GM08714 (cell line): ENCODE measurements around the gene BRD8.

Experiments used
- H3K4me3 ChIP-seq: fragments of 200-500 bp; sonication (Bioruptor generic); 2 replicates; pipeline ENCODE4 v1.5.1; 2014; ENCODE audit warnings: mild to moderate bottlenecking, low read length, inconsistent platforms
- ZNF274 ChIP-seq: IDR thresholded peaks from 2 replicates; pipeline ENCODE4 v1.6.1; 2012; ENCODE audit warnings: mild to moderate bottlenecking, low read depth, low read length

BRD8 gene

GRCh38 chr5:138138949-138139780 is 39.3 kb downstream of the BRD8 start, which contains the start of gene NME5:
Gene NME5, minus strand, starts transcription at chr5:138139428. Its CDS starts 648 bp downstream, at chr5:138138780.
- no peak for TF ChIP-seq ZNF274
- peak within 1 kb of the TSS; percentile 50; the same call in 1 of the 2 replicates for H3K4me3 ChIP-seq

GRCh38 chr5:138132543-138132942 is 45.9 kb downstream of the BRD8 start:
- no peak for TF ChIP-seq ZNF274
- H3K4me3 ChIP-seq = no peak overlapping the region

- no peak overlapping the region for H3K4me3 ChIP-seq
- no peak for TF ChIP-seq ZNF274
Observed at GRCh38 chr5:138129347-138129746, 49.1 kb downstream of the BRD8 start.

- H3K4me3 ChIP-seq = no peak overlapping the region
- no peak for TF ChIP-seq ZNF274
Observed at GRCh38 chr5:138128334-138128733, 50.1 kb downstream of the BRD8 start.

- H3K4me3 ChIP-seq = no peak overlapping the region
- no peak for TF ChIP-seq ZNF274
Observed at GRCh38 chr5:138115254-138115653, 63.2 kb downstream of the BRD8 start.

- no peak for TF ChIP-seq ZNF274
- no peak overlapping the region for H3K4me3 ChIP-seq
Observed at GRCh38 chr5:138111937-138112336, 66.5 kb downstream of the BRD8 start.

- no peak for TF ChIP-seq ZNF274
- H3K4me3 ChIP-seq = no peak overlapping the region
Observed at GRCh38 chr5:138111181-138111580, 67.2 kb downstream of the BRD8 start.

- H3K4me3 ChIP-seq = no peak overlapping the region
- no peak for TF ChIP-seq ZNF274
Observed at GRCh38 chr5:138110266-138110963, 68.0 kb downstream of the BRD8 start.

GRCh38 chr5:138109463-138110265 is 68.8 kb downstream of the BRD8 start:
- TF ChIP-seq ZNF274 = no peak

GRCh38 chr5:138107213-138107612 is 71.2 kb downstream of the BRD8 start:
- no peak for TF ChIP-seq ZNF274
- H3K4me3 ChIP-seq = no peak overlapping the region

More at GRCh38 chr5:138109463-138110265, 68.8 kb downstream of the BRD8 start:
- no peak overlapping the region for H3K4me3 ChIP-seq

GRCh38 chr5:138105709-138106108 is 72.7 kb downstream of the BRD8 start:
- no peak overlapping the region for H3K4me3 ChIP-seq
- TF ChIP-seq ZNF274 = no peak

GRCh38 chr5:138103319-138103637 is 75.2 kb downstream of the BRD8 start:
- TF ChIP-seq ZNF274 = no peak
- no peak overlapping the region for H3K4me3 ChIP-seq

GRCh38 chr5:138102454-138103318 is 75.7 kb downstream of the BRD8 start:
- no peak for TF ChIP-seq ZNF274
- no peak overlapping the region for H3K4me3 ChIP-seq
